AG20443 (cell line): ENCODE results near the gene PRELID1.
"Not testable (repeated sequence)": the region's sequence is repeated elsewhere in the genome, so short reads cannot be mapped to it uniquely, and the experiment has no call there.

Experiments used
- DNase-seq: peaks from one replicate; pipeline ENCODE4 v3.0.0; 2012; ENCODE audit warnings: low spot score, mixed read lengths

Gene PRELID1

DNA sequence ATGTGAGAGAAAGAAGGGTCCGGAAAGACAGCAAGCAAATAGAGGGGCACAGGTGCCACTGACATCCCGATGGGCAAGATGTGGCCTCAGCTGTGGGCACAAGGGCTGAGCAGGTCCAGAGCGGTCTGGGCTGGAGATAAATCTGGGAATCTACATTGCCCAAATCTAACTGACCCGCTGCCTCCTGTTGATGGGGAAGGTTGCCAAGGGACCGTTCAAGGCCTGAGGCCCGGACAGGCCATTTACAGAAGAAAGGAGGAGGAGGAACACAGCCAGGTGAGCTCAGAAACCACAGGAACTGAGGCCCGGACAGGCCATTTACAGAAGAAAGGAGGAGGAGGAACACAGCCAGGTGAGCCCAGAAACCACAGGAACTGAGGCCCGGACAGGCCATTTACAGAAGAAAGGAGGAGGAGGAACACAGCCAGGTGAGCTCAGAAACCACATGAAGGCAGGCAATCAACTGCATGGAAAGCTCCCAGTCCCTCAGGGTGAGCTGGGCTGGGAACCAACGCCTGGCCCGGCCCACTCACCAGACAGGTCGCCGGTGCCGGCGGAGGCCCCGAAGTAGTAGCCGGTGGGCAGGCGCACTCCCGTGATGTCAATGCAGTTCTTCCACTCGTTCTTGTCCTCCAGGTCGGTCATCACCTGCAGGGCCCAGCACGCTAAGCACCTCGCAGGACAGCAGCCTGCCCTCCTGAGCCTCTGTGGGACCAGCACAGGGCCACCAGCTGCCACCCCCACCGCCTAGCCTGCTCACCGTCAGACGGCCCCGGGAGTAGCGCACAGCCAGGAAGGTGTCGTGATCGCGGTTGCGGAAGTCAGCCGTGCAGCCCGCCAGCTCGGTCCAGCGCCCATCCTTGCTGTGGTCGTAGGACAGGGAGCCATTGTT lies 33.2 kb downstream of the PRELID1 start:
- DNase-seq: no peak

GRCh38 chr5:177338251-177339106 lies 34.9 kb downstream of the PRELID1 start:
- no peak for DNase-seq

- DNase-seq: no peak
These were observed 35.6 kb downstream of the PRELID1 start for GRCh38 chr5:177339107-177339638.

GRCh38 chr5:177343000-177343399 lies 39.4 kb downstream of the PRELID1 start:
- DNase-seq: not testable (repeated sequence)

- no peak for DNase-seq
These were observed 40.2 kb downstream of the PRELID1 start for GRCh38 chr5:177343777-177344176.

DNA sequence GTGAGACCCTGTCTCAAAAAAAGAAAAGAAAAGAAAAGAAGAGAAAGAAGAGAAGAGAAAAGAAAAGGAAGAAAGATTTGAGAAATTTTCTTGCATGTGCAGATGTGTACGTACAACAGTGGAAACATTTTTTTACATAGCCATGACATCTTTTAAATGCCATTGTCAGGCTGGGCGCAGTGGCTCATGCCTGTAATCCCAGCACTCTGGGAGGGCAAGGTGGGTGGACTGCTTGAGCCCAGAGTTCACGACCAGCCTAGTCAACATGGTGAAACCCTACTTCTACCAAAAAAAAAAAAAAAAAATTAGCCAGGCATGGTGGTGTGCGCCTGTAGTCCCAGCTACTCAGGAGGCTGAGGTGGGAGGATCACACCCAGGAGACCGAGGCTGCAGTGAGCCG lies 41.3 kb downstream of the PRELID1 start:
- no peak for DNase-seq

DNA sequence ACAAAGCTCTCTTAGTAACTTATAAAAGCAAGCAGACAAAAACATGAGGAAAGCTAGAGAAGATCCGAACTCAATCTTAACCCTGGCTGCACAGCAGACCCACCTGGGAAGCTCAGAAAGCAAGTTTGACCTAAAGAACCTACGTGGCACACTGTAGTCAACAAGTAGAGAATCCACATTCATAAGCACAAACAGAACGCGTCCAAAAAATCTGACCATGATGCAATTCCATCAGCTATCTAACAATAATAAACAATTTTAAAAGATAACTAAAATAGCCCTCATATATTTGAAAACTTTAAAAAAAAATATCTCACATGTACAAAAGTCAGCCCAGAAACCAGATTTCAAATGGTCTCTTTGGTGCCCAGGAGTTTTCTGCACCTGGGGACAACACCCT lies 43.2 kb downstream of the PRELID1 start:
- DNase-seq: no peak

DNA sequence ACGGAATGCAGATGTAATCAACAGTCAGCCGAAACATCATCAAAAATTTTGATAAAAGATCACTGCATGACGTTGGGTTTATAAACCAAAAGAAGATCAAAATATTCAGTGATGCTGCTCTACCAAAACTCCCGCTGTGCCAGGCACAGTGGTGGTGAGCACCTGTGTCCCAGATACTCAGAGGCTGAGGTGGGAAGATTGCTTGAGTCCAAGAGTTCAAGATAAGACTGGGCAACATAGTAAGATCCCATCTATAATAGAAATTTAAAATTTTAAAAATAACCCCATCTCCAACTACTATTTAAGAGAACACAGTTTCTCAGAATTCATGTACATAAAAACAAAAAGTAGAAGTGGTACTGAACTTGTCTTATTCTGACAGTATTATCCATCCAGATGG lies 44.1 kb downstream of the PRELID1 start:
- DNase-seq: no peak

DNA sequence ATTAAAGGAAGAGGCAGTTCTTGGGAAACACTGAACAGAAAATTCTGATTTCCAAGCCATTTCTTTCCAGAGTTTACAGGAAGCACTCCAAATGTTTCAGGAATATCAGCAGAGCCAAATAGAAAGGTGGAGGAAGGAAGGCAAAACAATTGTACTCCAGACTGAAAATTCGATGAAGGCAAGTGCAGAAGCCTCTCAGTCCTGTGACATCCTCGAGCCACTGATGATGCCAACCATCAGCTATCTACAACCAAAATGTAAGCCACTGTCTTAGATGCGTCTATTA lies 45.7 kb downstream of the PRELID1 start:
- DNase-seq: no peak

- DNase-seq: no peak
These were observed 46.2 kb downstream of the PRELID1 start for GRCh38 chr5:177349762-177350161.

DNA sequence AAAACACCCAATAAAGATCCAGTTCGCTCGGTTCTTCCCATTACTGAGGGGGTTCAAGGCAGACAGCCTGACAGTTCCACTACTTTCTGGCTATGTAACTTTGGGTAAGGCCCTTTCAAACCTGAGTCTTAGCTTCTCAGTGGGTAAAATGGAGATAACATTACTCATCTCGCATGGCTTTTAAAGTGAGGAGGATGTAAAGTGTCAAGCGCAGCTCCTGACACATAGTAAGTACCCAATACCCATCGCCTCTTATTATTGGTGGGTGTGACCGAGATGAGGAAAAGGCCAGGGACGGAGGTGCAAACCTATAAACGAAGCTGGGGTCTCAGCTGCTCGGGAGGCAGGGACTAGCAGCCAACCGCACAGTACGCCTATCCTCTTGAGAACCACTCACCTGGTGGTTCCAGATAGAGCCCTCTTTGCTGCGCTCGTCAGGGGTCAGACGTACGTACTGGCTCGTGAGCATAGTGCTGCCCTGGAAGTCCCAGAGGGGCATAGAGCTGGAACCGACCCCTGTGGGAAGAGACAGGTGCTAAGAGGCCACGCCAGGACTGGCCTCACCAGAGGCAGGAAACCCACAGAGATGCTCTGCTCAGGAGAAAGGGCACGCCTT lies 47.3 kb downstream of the PRELID1 start:
- no peak for DNase-seq

- DNase-seq: peak; percentile 97
These were observed 48.1 kb downstream of the PRELID1 start, which contains the start of gene LMAN2 for GRCh38 chr5:177351392-177352329. LMAN2 (minus strand) TSS chr5:177351668; CDS start chr5:177351647, 21 bp downstream.

GRCh38 chr5:177353093-177353492 lies 49.5 kb downstream of the PRELID1 start:
- no peak for DNase-seq

DNA sequence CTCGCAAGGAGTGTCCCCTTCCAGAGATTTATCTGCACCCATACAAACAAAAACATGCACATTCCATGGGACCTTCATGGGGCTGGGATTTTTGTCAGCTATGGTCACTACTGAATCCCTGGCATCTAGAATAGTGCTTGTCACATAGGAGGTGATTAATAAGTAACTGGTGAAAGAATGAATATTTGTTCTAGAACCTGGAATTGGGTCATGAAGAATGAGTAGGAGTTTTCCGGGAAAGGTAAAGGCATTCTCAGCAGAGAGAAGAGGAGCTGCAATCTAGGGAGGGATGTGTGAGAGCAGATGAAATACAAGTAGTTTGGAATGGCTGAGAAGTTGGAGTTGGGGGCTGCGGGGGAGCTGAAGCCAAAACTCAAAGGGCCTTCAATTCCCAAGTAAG lies 50.7 kb downstream of the PRELID1 start:
- DNase-seq: no peak

- DNase-seq: no peak
These were observed 51.1 kb downstream of the PRELID1 start for GRCh38 chr5:177354711-177355110.

DNA sequence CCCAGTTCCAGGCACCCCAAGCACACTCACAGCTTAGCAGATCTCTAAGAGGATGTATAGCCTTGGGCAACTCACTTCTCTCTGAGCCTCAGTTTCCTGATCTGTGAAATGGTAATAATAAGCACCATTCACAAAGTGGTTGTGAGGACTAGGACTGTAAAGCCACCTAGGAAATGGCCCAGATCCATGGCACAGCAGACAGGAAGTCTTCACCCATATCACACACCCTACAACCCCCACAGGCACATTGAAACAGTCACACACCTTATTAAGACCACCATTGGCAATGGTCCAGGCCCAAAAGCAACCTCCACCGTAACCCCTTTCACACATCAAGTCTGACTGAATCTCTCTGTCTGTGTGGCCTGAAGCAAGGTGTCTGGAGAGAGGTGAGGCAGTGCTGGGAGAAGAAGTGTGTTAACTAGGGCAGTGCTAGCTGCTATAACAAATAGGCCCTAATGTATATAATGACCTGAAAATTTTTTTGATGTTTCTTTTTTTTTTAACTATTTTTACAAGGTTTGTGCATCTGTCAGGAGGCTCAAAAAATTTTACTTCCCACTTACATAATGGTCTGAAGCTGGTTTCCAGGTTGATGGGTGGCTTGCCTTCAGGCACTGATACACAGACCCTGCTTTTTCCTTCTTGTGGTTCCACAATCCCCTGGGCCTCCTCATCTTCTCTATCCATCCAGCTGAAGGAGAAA lies 51.7 kb downstream of the PRELID1 start:
- DNase-seq: no peak

- DNase-seq: no peak
These were observed 52.2 kb downstream of the PRELID1 start for GRCh38 chr5:177355868-177356168.
